ENCODE data around the gene TAGLN3.

TAGLN3 gene

DNA sequence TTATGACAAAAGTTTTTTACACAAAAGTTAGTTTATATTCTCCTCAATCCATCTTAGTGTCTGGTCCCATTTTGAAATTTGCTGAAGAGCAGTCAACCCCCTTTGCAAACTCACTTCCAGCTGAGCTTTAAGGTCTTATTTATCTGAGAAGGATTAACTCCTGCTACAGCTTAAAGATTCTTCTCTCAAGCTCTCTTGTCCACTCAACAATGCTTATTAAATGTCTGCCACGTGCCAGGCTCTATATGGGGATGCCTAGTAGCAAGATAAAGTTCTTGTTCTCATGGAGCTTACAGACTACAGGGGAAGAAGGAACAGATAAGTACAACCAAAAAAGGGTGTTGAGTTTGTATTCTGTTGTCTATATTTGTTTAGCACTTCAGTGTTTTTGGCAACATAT lies 54.5 kb downstream of the TAGLN3 start:
- no peak for DNase-seq

- DNase-seq = no peak
These were observed 57.8 kb downstream of the TAGLN3 start for GRCh38 chr3:112056451-112056929.

DNA sequence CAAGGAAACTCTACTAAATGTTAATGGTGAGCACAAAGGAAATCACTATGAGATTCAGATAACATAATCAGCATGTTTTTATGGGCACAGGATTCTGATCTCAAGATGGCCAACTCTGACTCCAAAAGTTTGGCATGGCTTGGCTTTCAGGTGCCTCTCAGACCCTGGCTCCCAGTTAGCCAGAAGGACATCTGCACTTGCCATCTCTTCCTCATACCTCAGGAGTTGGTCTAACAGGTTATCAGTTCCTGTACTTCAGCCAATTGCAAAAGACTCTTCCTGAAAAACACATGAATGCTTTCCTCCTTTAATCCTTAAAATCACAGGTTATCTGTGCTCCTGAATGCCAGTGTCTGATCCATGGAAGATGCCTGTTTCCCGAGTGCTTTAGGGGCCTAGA lies 60.8 kb downstream of the TAGLN3 start:
- no peak for DNase-seq

GRCh38 chr3:112061152-112061551 lies 62.4 kb downstream of the TAGLN3 start:
- DNase-seq = no peak
